SIG-M5 (cell line): ENCODE data around the gene SLC27A4.
"Not testable (repeated sequence)": the region's sequence is repeated elsewhere in the genome, so short reads cannot be mapped to it uniquely, and the experiment has no call there.

Experiments used
- DNase-seq: peaks from one replicate; lab custom pipeline; 2025; lab: John Stamatoyannopoulos, UW

The SLC27A4 gene

DNA sequence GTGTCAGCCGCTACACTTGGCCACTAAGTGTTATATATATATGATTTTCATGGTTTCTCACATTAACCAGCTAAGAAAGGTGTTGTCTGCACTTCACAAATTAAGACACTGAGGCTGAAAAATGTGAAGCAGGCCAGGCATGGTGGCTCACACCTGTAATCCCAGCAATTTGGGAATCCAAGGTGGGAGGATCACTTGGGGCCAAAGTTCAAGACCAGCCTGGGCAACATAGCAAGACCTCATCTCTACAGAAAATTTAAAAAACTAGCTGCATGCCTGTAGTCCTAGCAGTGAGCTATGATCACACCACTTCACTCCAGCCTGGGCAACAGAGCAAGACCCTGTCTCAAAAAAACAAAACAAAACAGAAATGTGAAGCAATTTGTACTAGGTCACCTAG, 15.9 kb upstream of the SLC27A4 start:
- DNase-seq = no peak

DNA sequence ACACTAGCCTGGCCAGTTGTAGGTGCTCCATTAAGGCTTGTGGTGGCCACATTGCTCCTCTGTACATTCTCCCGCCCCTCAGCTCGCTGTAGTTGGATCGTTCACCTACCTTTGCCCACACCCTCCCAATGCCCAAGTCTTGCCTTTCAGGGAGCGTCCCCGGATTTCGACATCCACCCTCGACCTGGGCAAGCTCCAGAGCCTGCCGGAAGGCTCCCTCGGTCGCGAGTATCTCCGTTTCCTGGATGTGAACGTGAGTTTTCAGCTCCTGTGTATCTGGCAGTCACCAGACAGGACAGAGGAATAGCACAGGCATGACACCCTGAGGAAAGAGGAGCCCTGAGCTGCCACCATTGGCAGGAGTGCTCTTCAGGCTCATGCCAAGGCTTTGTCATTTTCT, 14.7 kb upstream of the SLC27A4 start:
- DNase-seq = no peak

GRCh38 chr9:128333451-128333869, 6.9 kb upstream of the SLC27A4 start:
- DNase-seq = no peak

DNA sequence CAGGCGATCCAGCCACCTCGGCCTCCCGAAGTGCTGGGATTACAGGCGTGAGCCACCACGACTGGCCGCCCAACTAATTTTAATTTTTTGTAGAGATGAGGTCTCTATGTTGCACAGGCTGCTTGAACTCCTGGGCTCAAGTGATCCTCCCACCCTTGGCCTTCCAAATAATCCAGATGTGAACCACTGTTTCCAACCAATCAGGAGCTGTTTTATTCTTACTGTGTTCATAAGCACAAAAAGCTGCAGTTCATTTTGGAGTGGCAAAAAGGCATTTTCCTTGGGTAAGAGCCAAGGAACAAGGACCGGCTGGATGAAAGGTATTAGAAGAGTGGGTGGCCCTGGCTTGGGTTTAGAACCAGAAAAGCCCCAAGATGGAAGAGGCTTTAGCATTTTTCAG, 5.2 kb upstream of the SLC27A4 start:
- DNase-seq = no peak

DNA sequence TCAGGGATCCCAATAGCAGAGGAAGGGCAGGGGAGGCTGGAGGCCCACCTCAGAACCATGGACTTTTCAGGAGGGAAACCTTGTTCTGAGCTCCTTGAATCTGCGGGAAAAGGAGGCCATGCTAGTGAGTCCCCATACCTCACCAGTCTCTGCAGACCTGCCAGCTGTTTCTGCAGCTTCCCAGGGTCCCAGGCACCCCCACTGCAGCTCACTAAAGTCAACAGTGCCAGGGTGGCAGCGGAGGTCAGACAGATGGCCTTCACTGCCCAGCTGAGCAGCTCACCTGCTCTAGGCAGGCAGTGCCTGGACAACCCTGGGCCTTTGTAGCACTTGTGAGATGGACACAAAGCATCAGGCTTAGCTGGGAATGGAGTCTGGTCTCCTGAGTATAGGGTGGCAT, 4.4 kb upstream of the SLC27A4 start:
- no peak for DNase-seq

GRCh38 chr9:128337936-128338335, 2.4 kb upstream of the SLC27A4 start:
- no peak for DNase-seq

- DNase-seq = not testable (repeated sequence)
Measured at GRCh38 chr9:128338852-128339614, 1.3 kb upstream of the SLC27A4 start.

GRCh38 chr9:128340691-128341434, 536 bp downstream of the SLC27A4 start:
- no peak for DNase-seq

GRCh38 chr9:128341435-128341849, 1.1 kb downstream of the SLC27A4 start:
- no peak for DNase-seq

DNA sequence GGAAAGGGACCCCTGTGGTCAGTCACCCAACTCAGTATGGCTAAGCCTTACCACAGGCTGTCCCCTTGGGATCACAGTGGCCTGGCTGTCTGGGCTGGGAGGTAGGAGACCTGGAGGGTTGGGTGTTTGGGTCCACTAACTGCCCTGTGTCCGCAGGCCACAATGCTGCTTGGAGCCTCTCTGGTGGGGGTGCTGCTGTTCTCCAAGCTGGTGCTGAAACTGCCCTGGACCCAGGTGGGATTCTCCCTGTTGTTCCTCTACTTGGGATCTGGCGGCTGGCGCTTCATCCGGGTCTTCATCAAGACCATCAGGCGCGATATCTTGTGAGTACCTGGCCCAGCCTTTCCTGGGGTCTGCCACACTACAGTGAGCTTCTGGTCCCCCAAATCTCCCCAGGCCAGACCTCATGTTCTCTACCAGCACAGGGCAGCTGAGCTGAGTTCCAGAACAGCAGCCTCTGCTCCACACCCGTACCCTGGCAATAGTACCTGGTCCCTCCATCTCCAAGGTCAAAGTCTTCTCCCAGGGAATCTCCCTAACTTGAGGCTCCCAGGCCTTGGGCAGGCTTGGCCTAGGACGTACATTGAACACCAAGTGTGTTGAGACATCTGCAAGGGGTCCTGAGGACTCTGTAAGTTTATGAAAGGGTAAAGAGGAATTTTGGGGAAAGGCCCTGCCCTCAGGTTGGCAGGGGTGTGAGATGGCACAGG, 2.8 kb downstream of the SLC27A4 start:
- no peak for DNase-seq

DNA sequence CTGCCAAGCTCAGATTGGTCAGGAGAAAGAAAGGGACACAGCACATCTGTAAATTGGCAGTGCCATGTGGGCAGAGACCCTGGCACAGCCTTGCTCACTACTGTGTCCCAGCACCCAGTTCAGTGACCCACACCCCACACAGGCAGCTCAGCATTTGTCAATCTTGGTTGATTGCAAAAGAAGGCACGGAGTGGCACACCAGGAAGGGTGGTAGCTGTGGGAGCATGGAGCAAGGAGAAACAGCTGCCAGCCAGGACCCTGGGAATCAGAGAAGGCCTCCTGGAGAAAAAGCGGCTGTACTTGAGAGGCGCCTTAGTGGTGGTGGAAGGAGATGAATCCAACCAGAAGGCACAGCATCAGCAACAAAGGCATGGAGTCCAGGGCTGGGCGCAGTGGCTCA, 3.5 kb downstream of the SLC27A4 start:
- no peak for DNase-seq

DNA sequence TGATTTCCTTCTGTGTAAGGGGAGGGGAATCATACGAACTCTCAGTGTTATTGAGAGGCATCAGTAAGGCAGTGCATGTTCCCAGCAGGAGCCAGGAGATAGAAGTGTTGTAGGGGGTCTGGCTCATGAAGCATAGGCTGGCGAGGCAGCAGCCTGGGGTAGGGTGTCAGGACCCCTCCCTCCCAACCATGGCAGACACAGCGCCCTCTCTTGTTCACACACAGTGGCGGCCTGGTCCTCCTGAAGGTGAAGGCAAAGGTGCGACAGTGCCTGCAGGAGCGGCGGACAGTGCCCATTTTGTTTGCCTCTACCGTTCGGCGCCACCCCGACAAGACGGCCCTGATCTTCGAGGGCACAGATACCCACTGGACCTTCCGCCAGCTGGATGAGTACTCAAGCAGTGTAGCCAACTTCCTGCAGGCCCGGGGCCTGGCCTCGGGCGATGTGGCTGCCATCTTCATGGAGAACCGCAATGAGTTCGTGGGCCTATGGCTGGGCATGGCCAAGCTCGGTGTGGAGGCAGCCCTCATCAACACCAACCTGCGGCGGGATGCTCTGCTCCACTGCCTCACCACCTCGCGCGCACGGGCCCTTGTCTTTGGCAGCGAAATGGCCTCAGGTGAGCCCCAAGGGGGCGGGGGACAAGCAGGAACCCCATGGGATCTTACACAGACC, 4.7 kb downstream of the SLC27A4 start:
- no peak for DNase-seq

DNA sequence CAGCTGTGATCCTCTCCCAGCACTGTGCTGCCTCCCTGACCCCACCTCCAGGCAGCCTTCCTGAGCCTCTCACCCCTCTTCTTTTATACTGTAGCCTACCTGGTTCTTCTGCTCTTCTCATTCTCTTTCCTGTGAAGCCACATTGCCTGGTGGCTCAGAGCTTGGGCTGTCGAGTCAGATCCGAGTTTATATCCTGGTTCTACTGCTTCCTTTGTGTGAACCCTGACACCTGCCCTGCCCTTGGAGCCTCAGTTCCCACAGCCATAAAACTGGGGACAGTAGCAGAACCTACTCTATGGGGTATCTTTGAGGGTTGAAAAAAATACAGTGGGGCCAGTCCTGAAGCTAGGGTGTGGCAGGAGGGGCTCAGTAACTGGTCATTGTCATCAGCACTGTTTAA, 8.8 kb downstream of the SLC27A4 start:
- no peak for DNase-seq

GRCh38 chr9:128349772-128350171, 9.4 kb downstream of the SLC27A4 start:
- no peak for DNase-seq

GRCh38 chr9:128355451-128355850, 15.1 kb downstream of the SLC27A4 start:
- DNase-seq = no peak

DNA sequence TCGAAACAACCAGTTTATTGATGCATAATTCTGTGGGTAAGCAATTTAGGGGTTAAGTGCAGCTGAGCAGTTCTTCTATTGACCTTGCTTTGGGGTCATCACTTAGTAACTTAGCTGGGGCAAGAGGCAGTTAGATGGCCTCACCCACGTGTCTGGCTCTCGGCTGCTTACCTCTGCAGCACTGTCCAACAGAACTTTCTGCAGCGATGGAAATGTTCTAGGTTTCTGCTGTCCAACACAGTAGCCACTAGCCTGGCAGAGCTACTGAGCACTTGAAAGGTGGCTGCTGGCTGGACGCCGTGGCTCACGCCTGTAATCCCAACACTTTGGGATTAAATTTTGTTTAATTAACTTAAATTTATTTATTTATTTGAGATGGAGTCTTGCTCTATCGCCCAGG, 17.8 kb downstream of the SLC27A4 start:
- no peak for DNase-seq

DNA sequence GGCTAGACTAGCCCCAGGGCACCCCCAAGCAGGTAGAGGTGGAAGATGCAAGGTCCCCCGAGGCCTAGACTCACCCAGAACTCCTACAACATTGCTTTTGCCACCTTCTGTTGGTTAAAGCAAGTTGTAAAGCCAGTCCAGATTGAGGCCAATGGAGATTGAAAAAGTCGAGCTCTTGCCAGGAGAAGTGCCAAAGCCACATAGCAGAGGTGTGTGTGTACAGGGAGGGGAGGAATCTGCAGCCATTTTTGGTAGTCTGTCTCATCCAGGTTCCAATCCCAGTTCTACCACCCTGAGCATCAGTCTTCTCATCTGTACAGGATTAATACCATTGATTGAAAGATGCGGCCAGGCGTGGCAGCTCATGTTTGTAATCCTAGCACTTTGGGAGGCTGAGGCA, 18.5 kb downstream of the SLC27A4 start:
- no peak for DNase-seq

- no peak for DNase-seq
Measured at GRCh38 chr9:128360826-128361225, 20.5 kb downstream of the SLC27A4 start.

GRCh38 chr9:128361296-128361985, 21.1 kb downstream of the SLC27A4 start:
- no peak for DNase-seq

DNA sequence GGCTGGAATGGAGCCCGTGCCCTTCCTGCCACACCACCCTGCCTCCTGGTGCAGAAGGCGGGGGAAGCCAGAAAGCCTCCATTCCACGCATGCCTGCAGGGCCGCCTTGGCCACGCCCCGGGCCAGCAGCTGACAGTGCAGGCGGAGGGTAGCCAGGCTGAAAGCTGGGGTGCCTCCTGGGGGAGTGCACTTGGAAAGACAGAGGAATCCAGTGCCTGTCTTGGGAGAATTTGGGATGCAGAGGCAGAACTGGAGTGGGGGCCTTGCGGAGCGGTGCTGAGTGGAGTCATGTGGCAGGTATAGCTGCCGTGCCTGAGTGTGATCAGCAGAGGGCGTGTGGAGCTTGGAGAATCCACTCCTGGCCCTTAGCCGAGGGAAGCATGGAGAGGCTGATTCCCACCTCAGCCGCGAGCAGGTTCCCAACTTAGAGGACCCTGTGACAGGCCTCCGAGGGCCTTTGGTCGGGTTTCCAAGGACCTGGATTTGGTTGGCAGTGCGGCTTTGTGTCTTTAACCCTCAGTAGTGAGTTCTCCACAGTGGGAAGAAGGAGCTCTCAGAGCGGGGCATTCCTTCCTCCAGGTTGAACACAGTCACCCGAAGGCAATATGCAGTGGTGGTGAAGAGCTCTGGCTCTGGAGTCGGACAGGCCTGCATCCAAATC, 21.8 kb downstream of the SLC27A4 start:
- no peak for DNase-seq

DNA sequence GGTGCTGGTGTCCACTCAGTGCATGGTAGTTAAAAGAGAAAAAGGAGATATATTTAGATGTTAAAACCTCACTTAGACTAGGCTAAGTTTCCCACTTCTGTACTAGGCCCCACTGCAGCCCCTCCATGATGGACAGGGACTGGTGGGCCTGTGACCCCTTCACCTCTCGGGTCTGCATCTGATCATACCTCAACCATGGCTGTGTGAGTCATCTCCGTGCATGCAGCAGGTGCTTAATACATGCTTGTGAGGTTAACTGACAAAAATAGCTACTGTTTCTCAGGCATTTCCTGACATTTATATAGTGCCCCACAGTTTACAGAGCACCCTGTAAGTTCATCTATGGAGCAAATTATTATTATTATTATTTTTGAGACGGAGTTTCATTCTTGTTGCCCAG, 22.4 kb downstream of the SLC27A4 start:
- DNase-seq = no peak
